Fibroblast of lung (primary cell): ENCODE measurements around the gene GLIPR2. TPM values are rescaled to one million over a fixed set of nuclear protein-coding genes. Genes with fewer than 3 reads are reported as not detected.
A peak's percentile ranks its signal among the peaks of the same experiment; 100 is the strongest.

ENCODE experiments used
- DNase-seq, 2 donors: peaks; one replicate each; pipeline versions ENCODE4 v3.0.0 to v3.0.0-alpha.2; 2010; ENCODE audit warnings: low read depth in 2 of 2
- H2AFZ ChIP-seq: 2 replicates; pipeline ENCODE4 v1.5.1; 2012; ENCODE audit warnings: low read length, control low read depth, inconsistent platforms
- H3K27ac ChIP-seq: 2 replicates; pipeline ENCODE4 v1.5.1; 2011; ENCODE audit warnings: low read length, control low read depth; ENCODE audit not compliant: insufficient read depth
- H3K27me3 ChIP-seq: 2 replicates; pipeline ENCODE4 v1.5.1; 2011; ENCODE audit warnings: mild to moderate bottlenecking, low read length; ENCODE audit not compliant: control insufficient read depth, insufficient read depth
- H3K36me3 ChIP-seq: 2 replicates; pipeline ENCODE4 v1.5.1; 2011; ENCODE audit warnings: low read length; ENCODE audit not compliant: control insufficient read depth, insufficient read depth
- H3K4me1 ChIP-seq: 2 replicates; pipeline ENCODE4 v1.5.1; 2011; ENCODE audit warnings: low read length; ENCODE audit not compliant: control insufficient read depth, insufficient read depth; ENCODE audit errors: extremely low read depth
- H3K4me2 ChIP-seq: 2 replicates; pipeline ENCODE4 v1.5.1; 2011; ENCODE audit warnings: low read length, control low read depth; ENCODE audit not compliant: insufficient read depth; ENCODE audit errors: extremely low read depth
- H3K4me3 ChIP-seq, 4 experiments: fragments of 200-600 bp in 1 of 4; sonication (generic) in 1 of 4; replicated peaks in 1 of 4; 2 replicates each; pipeline ENCODE4 v1.5.1; 2011 to 2016; ENCODE audit warnings: low read length in 4 of 4, low read depth in 3 of 4, mild to moderate bottlenecking in 3 of 4, control low read depth in 2 of 4, inconsistent platforms in 1 of 4, mixed read lengths in 1 of 4; ENCODE audit not compliant: insufficient read depth in 1 of 4; ENCODE audit errors: control extremely low read depth in 1 of 4
- H3K79me2 ChIP-seq: 2 replicates; pipeline ENCODE4 v1.5.1; 2012; ENCODE audit warnings: mild to moderate bottlenecking, low read length, inconsistent platforms; ENCODE audit not compliant: control insufficient read depth, insufficient read depth
- H3K9ac ChIP-seq: 2 replicates; pipeline ENCODE4 v1.5.1; 2011; ENCODE audit warnings: mild to moderate bottlenecking, low read length, control low read depth; ENCODE audit not compliant: insufficient read depth
- H3K9me3 ChIP-seq: 2 replicates; pipeline ENCODE4 v1.5.1; 2012; ENCODE audit warnings: low read depth, low read length; ENCODE audit not compliant: control insufficient read depth, insufficient read depth
- H4K20me1 ChIP-seq: 2 replicates; pipeline ENCODE4 v1.5.1; 2011; ENCODE audit warnings: low read length; ENCODE audit not compliant: control insufficient read depth, insufficient read depth; ENCODE audit errors: extremely low read depth
- CTCF ChIP-seq, 2 donors: IDR thresholded peaks in 1 of 2; conservative IDR thresholded peaks in 1 of 2; 1 replicate in 1 of 2; 2 replicates in 1 of 2; pipeline ENCODE4 v1.5.1; 2011 to 2012; ENCODE audit warnings: low read length in 2 of 2, control low read depth in 1 of 2, inconsistent platforms in 1 of 2, low read depth in 1 of 2, mild to moderate bottlenecking in 1 of 2
- EZH2 ChIP-seq: IDR thresholded peaks from 2 replicates; pipeline ENCODE4 v1.5.1; 2012; ENCODE audit warnings: low read length, control low read depth, mild to moderate bottlenecking; ENCODE audit errors: missing control alignments
- polyA plus RNA-seq, 2 donors: library from polyadenylated mRNA; depleted of rRNA in 1 of 2; stranded (reverse) in 1 of 2; unstranded in 1 of 2; fragments of >200 nt; gene quantifications; 2 replicates each; pipeline ENCODE4 v1.2.1, GENCODE V29; 2011 to 2012; ENCODE audit warnings: missing spikeins in 1 of 2
- total RNA-seq: library from RNA; depleted of rRNA; stranded (reverse); fragments of >200 nt; gene quantifications from 2 replicates; pipeline ENCODE4 v1.2.1, GENCODE V29; 2014

The GLIPR2 gene
- total and polyA plus RNA-seq, 2 donors (not counting 1 experiment from before 2014, with no cell fraction given), result 40.0 to 108 TPM

DNA sequence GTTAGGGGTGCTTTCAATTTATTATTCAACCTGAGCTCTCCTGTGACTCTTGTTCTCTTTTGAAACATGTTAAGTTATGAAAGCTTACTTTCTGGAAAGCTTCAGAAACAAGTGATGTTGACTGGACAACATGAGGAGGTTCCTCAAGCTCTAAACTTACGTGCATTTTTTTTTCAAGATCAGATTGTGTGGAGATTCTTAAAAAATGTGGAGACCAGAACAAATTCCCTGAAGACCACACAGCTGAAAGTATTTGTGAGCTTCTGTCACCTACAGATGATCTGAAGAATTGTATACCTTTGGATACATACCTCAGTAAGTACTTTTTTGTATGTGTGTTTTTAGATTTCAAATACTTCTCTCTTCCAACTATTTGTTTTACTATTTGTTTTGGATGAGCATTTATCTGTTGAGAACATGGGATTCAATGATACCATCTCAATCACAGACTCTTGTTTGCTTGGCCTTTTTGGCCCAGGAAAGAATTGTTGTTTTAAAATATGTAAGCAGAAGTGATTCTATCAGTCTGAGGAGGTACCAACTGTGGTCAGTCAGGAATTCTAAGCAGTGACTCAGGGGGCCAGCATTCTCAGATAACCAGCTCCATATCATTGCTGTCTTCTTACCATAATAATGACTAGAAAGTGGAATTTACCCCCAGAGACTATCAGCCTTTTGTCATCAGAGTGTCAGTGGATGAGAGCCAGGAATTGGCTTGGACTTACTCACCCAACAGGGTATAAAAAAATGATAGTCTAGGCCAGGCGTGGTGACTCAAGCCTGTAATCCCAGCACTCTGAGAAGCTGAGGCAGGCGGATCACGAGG is 34.4 kb upstream of the GLIPR2 start:
- Histone ChIP-seq H3K79me2 (no peaks in the 10 kb centered on the region), H4K20me1 (no peaks in the 10 kb centered on the region), H3K4me1 (peaks cover 7% of the 10 kb centered on the region), H3K27ac (peak overlapping the region; percentile 48), H3K27me3 (no peaks in the 10 kb centered on the region), H3K36me3 (peaks cover 2% of the 10 kb centered on the region), H3K9me3 (no peaks in the 10 kb centered on the region), H3K4me2 (no peak overlapping the region), H3K4me3 (no peak overlapping the region), H2AFZ (no peak overlapping the region), H3K9ac (no peak overlapping the region)
- no peak for TF ChIP-seq EZH2
- TF ChIP-seq CTCF (conservative IDR thresholded peaks at IDR 0.05 in 1 of 2, IDR thresholded peaks at IDR 0.05 in 1 of 2; ENCODE audit: low read depth in 1 of 2, low read length in 2 of 2), result no peak
- peak; percentile 89 to 100 for DNase-seq

DNA sequence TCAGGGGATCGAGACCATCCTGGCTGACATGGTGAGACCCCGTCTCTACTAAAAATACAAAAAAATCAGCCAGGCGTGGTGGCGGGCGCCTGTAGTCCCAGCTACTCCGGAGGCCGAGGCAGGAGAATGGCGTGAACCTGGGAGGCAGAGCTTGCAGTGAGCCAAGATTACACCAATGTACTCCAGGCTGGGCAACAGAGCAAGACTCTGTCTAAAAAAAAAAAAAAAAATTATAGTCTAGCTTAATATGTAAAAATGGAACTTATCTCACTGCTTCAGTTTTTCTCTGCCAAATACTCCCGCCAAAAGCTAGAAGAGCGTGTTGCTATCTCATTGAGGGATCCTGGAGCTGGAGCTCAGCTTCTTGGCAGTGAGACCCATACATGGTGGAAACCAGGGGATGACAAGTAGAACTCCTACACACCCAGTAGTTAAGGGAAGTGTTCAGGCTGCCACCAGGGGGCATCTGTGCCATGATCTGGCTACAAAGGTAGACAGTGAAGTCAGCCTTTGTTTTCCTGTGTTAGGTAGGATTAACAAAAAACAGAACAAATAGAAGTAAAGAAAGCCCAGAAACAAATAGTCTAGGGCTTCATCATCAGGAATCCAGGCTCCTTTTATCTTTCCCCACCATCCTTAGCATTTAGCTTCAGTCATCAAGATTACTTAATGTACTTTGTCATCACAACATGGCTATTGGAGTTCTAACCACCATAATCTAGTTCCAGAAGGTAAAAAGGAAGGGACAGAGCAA is 33.6 kb upstream of the GLIPR2 start:
- Histone ChIP-seq H3K27me3 (no peaks in the 10 kb centered on the region), H3K79me2 (no peaks in the 10 kb centered on the region), H3K4me1 (peaks cover 7% of the 10 kb centered on the region), H4K20me1 (no peaks in the 10 kb centered on the region), H3K36me3 (peaks cover 2% of the 10 kb centered on the region), H3K4me2 (no peak overlapping the region), H3K9me3 (no peaks in the 10 kb centered on the region), H2AFZ (no peak overlapping the region), H3K4me3 (no peak overlapping the region), H3K9ac (no peak overlapping the region), H3K27ac (peak overlapping the region; percentile 48)
- DNase-seq, result peak; percentile 69 to 84
- TF ChIP-seq EZH2 (no peak), CTCF (conservative IDR thresholded peaks at IDR 0.05 in 1 of 2, IDR thresholded peaks at IDR 0.05 in 1 of 2; ENCODE audit: low read depth in 1 of 2, low read length in 2 of 2) (peak; percentile 53 to 66)

GRCh38 chr9:36109071-36109470 is 27.5 kb upstream of the GLIPR2 start:
- H4K20me1 ChIP-seq, result no peaks in the 10 kb centered on the region
- no peaks in the 10 kb centered on the region for H3K79me2 ChIP-seq
- H2AFZ ChIP-seq, result no peak overlapping the region
- H3K36me3 ChIP-seq, result peaks cover 3% of the 10 kb centered on the region
- no peaks in the 10 kb centered on the region for H3K27me3 ChIP-seq
- H3K9ac ChIP-seq, result no peak overlapping the region
- no peak overlapping the region for H3K4me2 ChIP-seq
- TF ChIP-seq EZH2 (no peak), CTCF (conservative IDR thresholded peaks at IDR 0.05 in 1 of 2, IDR thresholded peaks at IDR 0.05 in 1 of 2; ENCODE audit: low read depth in 1 of 2, low read length in 2 of 2) (no peak)
- no peak overlapping the region for H3K27ac ChIP-seq
- H3K4me1 ChIP-seq, result no peaks in the 10 kb centered on the region
- no peak overlapping the region for H3K4me3 ChIP-seq
- no peaks in the 10 kb centered on the region for H3K9me3 ChIP-seq
- DNase-seq, result no peak
